ENCODE results near the gene STARD3NL.
"Not testable (repeated sequence)": the region's sequence is repeated elsewhere in the genome, so short reads cannot be mapped to it uniquely, and the experiment has no call there.

DNA sequence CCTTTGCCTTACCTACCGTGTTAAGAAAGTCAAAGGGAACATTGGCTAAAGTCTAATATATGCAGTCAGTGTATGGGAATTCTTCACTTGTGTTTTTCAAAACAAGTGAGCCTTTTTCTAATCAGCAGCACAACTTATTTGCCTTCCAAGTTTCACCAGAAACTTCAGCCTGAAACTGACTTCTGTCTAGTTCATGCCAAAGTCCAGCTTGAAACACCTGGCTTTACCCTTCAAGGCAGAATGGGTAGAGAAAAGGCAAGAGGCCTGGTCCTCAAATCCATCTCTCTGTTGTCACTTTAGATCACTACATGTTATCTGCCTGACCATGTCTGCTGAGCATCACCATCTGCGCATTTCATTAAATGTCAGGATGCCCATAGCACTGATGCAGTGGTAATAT is 92.4 kb downstream of the STARD3NL start:
- TF ChIP-seq POLR2AphosphoS5 (IDR thresholded peaks at IDR 0.05): not testable (repeated sequence)
- TF ChIP-seq, protein P1, sequence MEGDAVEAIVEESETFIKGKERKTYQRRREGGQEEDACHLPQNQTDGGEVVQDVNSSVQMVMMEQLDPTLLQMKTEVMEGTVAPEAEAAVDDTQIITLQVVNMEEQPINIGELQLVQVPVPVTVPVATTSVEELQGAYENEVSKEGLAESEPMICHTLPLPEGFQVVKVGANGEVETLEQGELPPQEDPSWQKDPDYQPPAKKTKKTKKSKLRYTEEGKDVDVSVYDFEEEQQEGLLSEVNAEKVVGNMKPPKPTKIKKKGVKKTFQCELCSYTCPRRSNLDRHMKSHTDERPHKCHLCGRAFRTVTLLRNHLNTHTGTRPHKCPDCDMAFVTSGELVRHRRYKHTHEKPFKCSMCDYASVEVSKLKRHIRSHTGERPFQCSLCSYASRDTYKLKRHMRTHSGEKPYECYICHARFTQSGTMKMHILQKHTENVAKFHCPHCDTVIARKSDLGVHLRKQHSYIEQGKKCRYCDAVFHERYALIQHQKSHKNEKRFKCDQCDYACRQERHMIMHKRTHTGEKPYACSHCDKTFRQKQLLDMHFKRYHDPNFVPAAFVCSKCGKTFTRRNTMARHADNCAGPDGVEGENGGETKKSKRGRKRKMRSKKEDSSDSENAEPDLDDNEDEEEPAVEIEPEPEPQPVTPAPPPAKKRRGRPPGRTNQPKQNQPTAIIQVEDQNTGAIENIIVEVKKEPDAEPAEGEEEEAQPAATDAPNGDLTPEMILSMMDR (IDR thresholded peaks at IDR 0.05): not testable (repeated sequence)
